GM12878 (cell line): ENCODE results near the gene SCMH1. TPM values are rescaled to one million over a fixed set of nuclear protein-coding genes. Genes with fewer than 3 reads are reported as not detected.

ENCODE experiments used
- ATAC-seq: fragments of 200-7000 bp; cut with Tn5 transposase; 3 replicates; pipeline ENCODE4 v1.9.1; 2020; ENCODE audit warnings: mild to moderate bottlenecking, moderate library complexity
- BruUV-seq: library from RNA; stranded (reverse); fragments of 400-500 nt; replicated peaks from 2 replicates; lab custom pipeline; 2021; lab: Mats Ljungman, UMichigan
- CTCF ChIA-PET: fragments of 300-600 bp; sonication (Branson Sonifier 250); formaldehyde crosslinking; extraction: SDS; loops from one replicate; lab custom pipeline; 2021; ENCODE audit warnings: inconsistent platforms; lab: Yijun Ruan, JAX
- POLR2A ChIA-PET: fragments of 350-600 bp; formaldehyde crosslinking; extraction: SDS; loops from one replicate; lab custom pipeline; 2021; ENCODE audit warnings: inconsistent platforms; lab: Charles Lee
- RAD21 ChIA-PET: fragments of 300-600 bp; sonication (Branson Sonifier 250); formaldehyde crosslinking; loops from one replicate; lab custom pipeline; 2023; ENCODE audit warnings: antibody characterized with exemption; ENCODE audit not compliant: unreplicated experiment; lab: Charles Lee
- SMC1A ChIA-PET: fragments of 300-600 bp; sonication (Branson Sonifier 250); formaldehyde crosslinking; loops from one replicate; lab custom pipeline; 2023; ENCODE audit not compliant: unreplicated experiment, uncharacterized antibody; lab: Charles Lee
- DNase-seq: peaks from one replicate; pipeline ENCODE4 v3.0.0-alpha.2; 2011; ENCODE audit warnings: low read depth, low spot score
- FAIRE-seq: peaks from 3 replicates; lab custom pipeline; 2011; peaks lifted over from hg19 to GRCh38; lab: Jason Lieb, UNC
- H2AFZ ChIP-seq: 2 replicates; pipeline ENCODE4 v1.6.0; 2011; ENCODE audit warnings: low read depth, low read length, control low read depth; ENCODE audit not compliant: control insufficient read depth
- H3K27ac ChIP-seq: 2 replicates; pipeline ENCODE4 v1.5.1; 2011; ENCODE audit warnings: control low read depth; ENCODE audit not compliant: control insufficient read depth, insufficient read depth
- H3K27me3 ChIP-seq, 2 experiments: replicated peaks in 1 of 2; 2 replicates each; pipeline versions ENCODE4 v1.6.0 to v1.6.1; 2011; ENCODE audit warnings: low read length in 1 of 2; ENCODE audit not compliant: control insufficient read depth in 2 of 2, insufficient read depth in 2 of 2
- H3K36me3 ChIP-seq, 2 experiments: 2 replicates each; pipeline ENCODE4 v1.5.1; 2011; ENCODE audit warnings: low read length in 1 of 2; ENCODE audit not compliant: control insufficient read depth in 2 of 2, insufficient read depth in 2 of 2
- H3K4me1 ChIP-seq: 2 replicates; pipeline ENCODE4 v1.6.1; 2011; ENCODE audit warnings: mild to moderate bottlenecking, low read length, moderate library complexity, mixed read lengths; ENCODE audit not compliant: control insufficient read depth, insufficient read depth
- H3K4me2 ChIP-seq: 2 replicates; pipeline ENCODE4 v1.6.0; 2011; ENCODE audit warnings: control low read depth; ENCODE audit not compliant: control insufficient read depth, insufficient read depth
- H3K4me3 ChIP-seq: fragments of 200-600 bp; sonication (generic); 2 replicates; pipeline ENCODE4 v1.5.1; 2016
- H3K79me2 ChIP-seq: 2 replicates; pipeline ENCODE4 v1.6.0; 2011; ENCODE audit warnings: low read length; ENCODE audit not compliant: control insufficient read depth, insufficient read depth
- H3K9ac ChIP-seq: 2 replicates; pipeline ENCODE4 v1.8.0; 2011; ENCODE audit warnings: low read length, control low read depth, mixed read lengths; ENCODE audit not compliant: control insufficient read depth, insufficient read depth
- H3K9me3 ChIP-seq: replicated peaks from 3 replicates; pipeline ENCODE4 v1.5.1; 2011; ENCODE audit warnings: mild to moderate bottlenecking, low read length; ENCODE audit not compliant: control insufficient read depth, insufficient read depth
- H4K20me1 ChIP-seq: 2 replicates; pipeline ENCODE4 v1.6.0; 2011; ENCODE audit not compliant: control insufficient read depth, insufficient read depth
- FOS ChIP-seq: IDR thresholded peaks from 3 replicates; pipeline ENCODE4 v1.6.1; 2011; ENCODE audit warnings: borderline replicate concordance; ENCODE audit not compliant: insufficient read length; ENCODE audit errors: extremely low read depth
- GABPA ChIP-seq: IDR thresholded peaks from 2 replicates; pipeline ENCODE4 v1.6.1; 2014; ENCODE audit warnings: antibody characterized with exemption, low read depth, mild to moderate bottlenecking, inconsistent platforms
- SIX5 ChIP-seq: IDR thresholded peaks from 2 replicates; pipeline ENCODE4 v1.6.1; 2011; ENCODE audit warnings: mild to moderate bottlenecking, low read depth, low read length, moderate library complexity; ENCODE audit not compliant: severe bottlenecking
- ZBED1 ChIP-seq: IDR thresholded peaks from 2 replicates; pipeline ENCODE4 v1.6.1; 2016; ENCODE audit warnings: borderline replicate concordance
- WGBS: methylation state at CpG from one replicate; pipeline ENCODE4 v1.1.6; 2016; ENCODE audit warnings: low lambda C conversion rate; ENCODE audit not compliant: insufficient replicate concordance, insufficient coverage; ENCODE audit errors: missing lambda C conversion rate; 5-methylcytosine and 5-hydroxymethylcytosine counted together
- in situ Hi-C: fragments of 300-500 bp; cut with MboI; formaldehyde crosslinking; loops from 9 replicates; pipeline ENCODE4 v1.14.3; 2018; ENCODE audit warnings: mixed read lengths
- intact Hi-C: fragments of 100-400 bp; cut with micrococcal nuclease; formaldehyde crosslinking; loops from one replicate; pipeline ENCODE4 v1.14.2; 2022; ENCODE audit not compliant: unreplicated experiment
- polyA plus RNA-seq, 11 experiments: library from polyadenylated mRNA; depleted of rRNA in 4 of 11; unstranded in 6 of 11; stranded (reverse) in 5 of 11; fragments of >200 nt; fragmentation: Nextera tagmentation in 4 of 11; fragmentation: Illumina TruSeq in 1 of 11; extraction: Ambion mirVana in 4 of 11; extraction: Trizol in 1 of 11; gene quantifications; 1 replicate in 1 of 11; 2 replicates in 10 of 11; pipeline versions ENCODE4 v1.2.1 to v1.2.3, GENCODE V29; 2011 to 2016; ENCODE audit warnings: inconsistent platforms in 2 of 11, missing spikeins in 2 of 11, low read depth in 1 of 11
- total RNA-seq, 4 experiments: library from RNA; depleted of rRNA in 3 of 4; stranded (reverse); fragments of >200 nt in 3 of 4; fragmentation: Illumina TruSeq in 1 of 4; extraction: Trizol in 1 of 4; gene quantifications; 2 replicates each; pipeline versions ENCODE4 v1.2.1 to v1.2.3, GENCODE V29; 2013 to 2021
- TF ChIP-seq, protein P1 (sequence below): fragments of 450-650 bp; IDR thresholded peaks from 2 replicates; pipeline ENCODE4 v1.6.1; 2017; ENCODE audit warnings: mild to moderate bottlenecking, moderate library complexity
- TF ChIP-seq, protein P2 (sequence below): IDR thresholded peaks from 2 replicates; pipeline ENCODE4 v1.6.1; 2012; ENCODE audit warnings: mild to moderate bottlenecking, low read depth, low read length
- TF ChIP-seq, protein P3 (sequence below): fragments of 450-650 bp; IDR thresholded peaks from 2 replicates; pipeline ENCODE4 v1.6.1; 2017; ENCODE audit warnings: mild to moderate bottlenecking
- TF ChIP-seq, protein P4 (sequence below): IDR thresholded peaks from 2 replicates; pipeline ENCODE4 v1.6.1; 2012; ENCODE audit warnings: low read depth, low read length, improper control_type of control experiment

Gene SCMH1
- total and polyA plus RNA-seq, 10 of the 15 experiments (the other 5 are each of a cell fraction or from before 2014, with no cell fraction given) = 7.5 to 44.1 (median 27.8) TPM

- SMC1A ChIA-PET = interaction anchor here (2.2 kb wide), 1 partner anchor 18 kb away, joined by 8 read pairs; no protein-coding TSS in a partner anchor
- H3K9ac ChIP-seq = no peak overlapping the region
- POLR2A ChIA-PET = interaction anchor here (0.6 kb wide), 1 partner anchor 284 kb away, joined by 3 read pairs; no protein-coding TSS in a partner anchor
- ATAC-seq (no peak), DNase-seq (no peak), FAIRE-seq (no peak)
- RAD21 ChIA-PET = no interaction called here
- WGBS = 34% methylated on average over 3 of the region's 3 CpGs
- BruUV-seq = no TSS peak
- H3K4me1 ChIP-seq = peaks cover 4% of the 10 kb centered on the region; the same call in 1 of the 2 replicates
- in situ Hi-C loops (no loop called here), intact Hi-C loops (no loop called here)
- peaks cover 18 to 25% of the 10 kb centered on the region in 2 experiments for H3K36me3 ChIP-seq
- H3K9me3 ChIP-seq = no peaks in the 10 kb centered on the region
- no peak overlapping the region for H3K27ac ChIP-seq
- H3K79me2 ChIP-seq = peaks cover 32% of the 10 kb centered on the region
- H4K20me1 ChIP-seq = no peaks in the 10 kb centered on the region; the same call in 1 of the 2 replicates
- no peaks in the 10 kb centered on the region for H3K27me3 ChIP-seq
- CTCF ChIA-PET = interaction anchor here (1.2 to 2.5 kb wide), 3 partner anchors 16 to 38 kb away, joined by 3 to 9 read pairs (median 4); no protein-coding TSS in a partner anchor
- no peak overlapping the region for H3K4me2 ChIP-seq
- TF ChIP-seq GABPA (no peak), SIX5 (no peak), FOS (no peak), ZBED1 (no peak)
- TF ChIP-seq, protein P1, sequence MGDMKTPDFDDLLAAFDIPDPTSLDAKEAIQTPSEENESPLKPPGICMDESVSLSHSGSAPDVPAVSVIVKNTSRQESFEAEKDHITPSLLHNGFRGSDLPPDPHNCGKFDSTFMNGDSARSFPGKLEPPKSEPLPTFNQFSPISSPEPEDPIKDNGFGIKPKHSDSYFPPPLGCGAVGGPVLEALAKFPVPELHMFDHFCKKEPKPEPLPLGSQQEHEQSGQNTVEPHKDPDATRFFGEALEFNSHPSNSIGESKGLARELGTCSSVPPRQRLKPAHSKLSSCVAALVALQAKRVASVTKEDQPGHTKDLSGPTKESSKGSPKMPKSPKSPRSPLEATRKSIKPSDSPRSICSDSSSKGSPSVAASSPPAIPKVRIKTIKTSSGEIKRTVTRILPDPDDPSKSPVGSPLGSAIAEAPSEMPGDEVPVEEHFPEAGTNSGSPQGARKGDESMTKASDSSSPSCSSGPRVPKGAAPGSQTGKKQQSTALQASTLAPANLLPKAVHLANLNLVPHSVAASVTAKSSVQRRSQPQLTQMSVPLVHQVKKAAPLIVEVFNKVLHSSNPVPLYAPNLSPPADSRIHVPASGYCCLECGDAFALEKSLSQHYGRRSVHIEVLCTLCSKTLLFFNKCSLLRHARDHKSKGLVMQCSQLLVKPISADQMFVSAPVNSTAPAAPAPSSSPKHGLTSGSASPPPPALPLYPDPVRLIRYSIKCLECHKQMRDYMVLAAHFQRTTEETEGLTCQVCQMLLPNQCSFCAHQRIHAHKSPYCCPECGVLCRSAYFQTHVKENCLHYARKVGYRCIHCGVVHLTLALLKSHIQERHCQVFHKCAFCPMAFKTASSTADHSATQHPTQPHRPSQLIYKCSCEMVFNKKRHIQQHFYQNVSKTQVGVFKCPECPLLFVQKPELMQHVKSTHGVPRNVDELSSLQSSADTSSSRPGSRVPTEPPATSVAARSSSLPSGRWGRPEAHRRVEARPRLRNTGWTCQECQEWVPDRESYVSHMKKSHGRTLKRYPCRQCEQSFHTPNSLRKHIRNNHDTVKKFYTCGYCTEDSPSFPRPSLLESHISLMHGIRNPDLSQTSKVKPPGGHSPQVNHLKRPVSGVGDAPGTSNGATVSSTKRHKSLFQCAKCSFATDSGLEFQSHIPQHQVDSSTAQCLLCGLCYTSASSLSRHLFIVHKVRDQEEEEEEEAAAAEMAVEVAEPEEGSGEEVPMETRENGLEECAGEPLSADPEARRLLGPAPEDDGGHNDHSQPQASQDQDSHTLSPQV = no peak
- TF ChIP-seq, protein P2, sequence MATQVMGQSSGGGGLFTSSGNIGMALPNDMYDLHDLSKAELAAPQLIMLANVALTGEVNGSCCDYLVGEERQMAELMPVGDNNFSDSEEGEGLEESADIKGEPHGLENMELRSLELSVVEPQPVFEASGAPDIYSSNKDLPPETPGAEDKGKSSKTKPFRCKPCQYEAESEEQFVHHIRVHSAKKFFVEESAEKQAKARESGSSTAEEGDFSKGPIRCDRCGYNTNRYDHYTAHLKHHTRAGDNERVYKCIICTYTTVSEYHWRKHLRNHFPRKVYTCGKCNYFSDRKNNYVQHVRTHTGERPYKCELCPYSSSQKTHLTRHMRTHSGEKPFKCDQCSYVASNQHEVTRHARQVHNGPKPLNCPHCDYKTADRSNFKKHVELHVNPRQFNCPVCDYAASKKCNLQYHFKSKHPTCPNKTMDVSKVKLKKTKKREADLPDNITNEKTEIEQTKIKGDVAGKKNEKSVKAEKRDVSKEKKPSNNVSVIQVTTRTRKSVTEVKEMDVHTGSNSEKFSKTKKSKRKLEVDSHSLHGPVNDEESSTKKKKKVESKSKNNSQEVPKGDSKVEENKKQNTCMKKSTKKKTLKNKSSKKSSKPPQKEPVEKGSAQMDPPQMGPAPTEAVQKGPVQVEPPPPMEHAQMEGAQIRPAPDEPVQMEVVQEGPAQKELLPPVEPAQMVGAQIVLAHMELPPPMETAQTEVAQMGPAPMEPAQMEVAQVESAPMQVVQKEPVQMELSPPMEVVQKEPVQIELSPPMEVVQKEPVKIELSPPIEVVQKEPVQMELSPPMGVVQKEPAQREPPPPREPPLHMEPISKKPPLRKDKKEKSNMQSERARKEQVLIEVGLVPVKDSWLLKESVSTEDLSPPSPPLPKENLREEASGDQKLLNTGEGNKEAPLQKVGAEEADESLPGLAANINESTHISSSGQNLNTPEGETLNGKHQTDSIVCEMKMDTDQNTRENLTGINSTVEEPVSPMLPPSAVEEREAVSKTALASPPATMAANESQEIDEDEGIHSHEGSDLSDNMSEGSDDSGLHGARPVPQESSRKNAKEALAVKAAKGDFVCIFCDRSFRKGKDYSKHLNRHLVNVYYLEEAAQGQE = no peak
- TF ChIP-seq, protein P3, sequence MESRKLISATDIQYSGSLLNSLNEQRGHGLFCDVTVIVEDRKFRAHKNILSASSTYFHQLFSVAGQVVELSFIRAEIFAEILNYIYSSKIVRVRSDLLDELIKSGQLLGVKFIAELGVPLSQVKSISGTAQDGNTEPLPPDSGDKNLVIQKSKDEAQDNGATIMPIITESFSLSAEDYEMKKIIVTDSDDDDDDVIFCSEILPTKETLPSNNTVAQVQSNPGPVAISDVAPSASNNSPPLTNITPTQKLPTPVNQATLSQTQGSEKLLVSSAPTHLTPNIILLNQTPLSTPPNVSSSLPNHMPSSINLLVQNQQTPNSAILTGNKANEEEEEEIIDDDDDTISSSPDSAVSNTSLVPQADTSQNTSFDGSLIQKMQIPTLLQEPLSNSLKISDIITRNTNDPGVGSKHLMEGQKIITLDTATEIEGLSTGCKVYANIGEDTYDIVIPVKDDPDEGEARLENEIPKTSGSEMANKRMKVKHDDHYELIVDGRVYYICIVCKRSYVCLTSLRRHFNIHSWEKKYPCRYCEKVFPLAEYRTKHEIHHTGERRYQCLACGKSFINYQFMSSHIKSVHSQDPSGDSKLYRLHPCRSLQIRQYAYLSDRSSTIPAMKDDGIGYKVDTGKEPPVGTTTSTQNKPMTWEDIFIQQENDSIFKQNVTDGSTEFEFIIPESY = no peak
- TF ChIP-seq, protein P4, sequence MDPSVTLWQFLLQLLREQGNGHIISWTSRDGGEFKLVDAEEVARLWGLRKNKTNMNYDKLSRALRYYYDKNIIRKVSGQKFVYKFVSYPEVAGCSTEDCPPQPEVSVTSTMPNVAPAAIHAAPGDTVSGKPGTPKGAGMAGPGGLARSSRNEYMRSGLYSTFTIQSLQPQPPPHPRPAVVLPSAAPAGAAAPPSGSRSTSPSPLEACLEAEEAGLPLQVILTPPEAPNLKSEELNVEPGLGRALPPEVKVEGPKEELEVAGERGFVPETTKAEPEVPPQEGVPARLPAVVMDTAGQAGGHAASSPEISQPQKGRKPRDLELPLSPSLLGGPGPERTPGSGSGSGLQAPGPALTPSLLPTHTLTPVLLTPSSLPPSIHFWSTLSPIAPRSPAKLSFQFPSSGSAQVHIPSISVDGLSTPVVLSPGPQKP = no peak
- no peak overlapping the region for H3K4me3 ChIP-seq
- H2AFZ ChIP-seq = no peak overlapping the region
Measured at GRCh38 chr1:40985875-40986274, 256.2 kb downstream of the SCMH1 start.
